NCI-H345 treated with DMSO at 0.1 percent for 48 hours (cell line): ENCODE results near the gene MYO15A.

ENCODE experiments used
- DNase-seq: peaks from one replicate; lab custom pipeline; 2025; ENCODE audit not compliant: unreplicated experiment; lab: John Stamatoyannopoulos, UW

MYO15A gene

DNA sequence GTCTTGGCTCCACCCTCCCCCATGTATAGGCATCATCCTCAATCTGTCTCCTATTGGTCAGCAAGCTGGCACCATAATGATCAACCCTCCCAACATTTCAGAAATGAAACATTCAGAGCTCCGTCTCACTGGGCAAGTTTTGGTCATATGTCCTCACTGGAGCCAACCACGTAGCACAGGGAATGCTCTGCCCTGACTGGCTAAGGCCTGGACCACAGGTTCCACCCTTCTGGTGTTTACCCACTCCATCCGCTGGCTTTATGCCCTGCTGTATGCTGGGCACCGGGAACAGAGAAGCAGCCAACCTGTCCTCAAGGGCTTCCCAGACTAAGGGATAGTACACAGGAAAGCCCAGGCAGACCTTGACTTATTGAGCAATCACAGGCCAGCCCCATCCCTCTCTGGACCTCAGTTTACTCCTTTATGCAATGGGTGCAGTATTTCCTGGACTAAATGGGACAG is 20.5 kb downstream of the MYO15A start:
- DNase-seq: no peak

DNA sequence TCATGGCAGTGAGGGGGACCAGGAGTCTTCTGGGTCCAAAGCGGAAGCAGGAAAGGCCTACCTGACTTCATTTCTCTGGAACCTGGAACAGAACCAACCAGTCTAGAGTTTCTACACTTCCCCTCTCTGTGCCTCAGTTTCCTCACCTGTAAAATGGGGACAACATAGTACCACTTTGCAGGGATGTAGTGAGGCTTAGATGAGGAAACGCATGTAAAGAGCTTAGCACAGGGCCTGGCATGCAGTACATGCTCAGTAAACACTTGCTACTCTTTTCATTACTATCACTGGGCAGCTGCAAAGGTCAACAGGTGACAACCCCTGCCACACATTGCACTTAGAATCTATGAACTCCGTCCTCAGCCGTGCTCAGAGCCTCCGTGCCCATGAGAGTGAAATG is 24.2 kb downstream of the MYO15A start:
- DNase-seq: no peak

DNA sequence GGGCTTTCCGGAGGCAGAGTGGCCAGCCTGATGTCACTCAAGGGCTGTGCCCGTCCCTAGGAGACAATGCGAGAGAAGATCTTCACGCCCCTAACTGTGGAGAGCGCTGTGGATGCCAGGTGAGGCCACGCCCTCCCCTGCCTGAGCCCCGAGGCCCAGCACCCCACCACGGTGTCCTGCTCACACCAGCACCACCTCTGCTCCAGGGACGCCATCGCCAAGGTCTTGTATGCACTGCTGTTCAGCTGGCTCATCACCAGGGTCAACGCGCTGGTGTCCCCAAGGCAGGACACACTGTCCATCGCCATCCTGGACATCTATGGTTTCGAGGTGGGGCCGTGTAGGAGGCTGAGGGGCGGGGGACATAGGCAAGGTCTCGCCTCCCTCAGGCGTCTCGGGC is 27.8 kb downstream of the MYO15A start:
- DNase-seq: no peak

DNA sequence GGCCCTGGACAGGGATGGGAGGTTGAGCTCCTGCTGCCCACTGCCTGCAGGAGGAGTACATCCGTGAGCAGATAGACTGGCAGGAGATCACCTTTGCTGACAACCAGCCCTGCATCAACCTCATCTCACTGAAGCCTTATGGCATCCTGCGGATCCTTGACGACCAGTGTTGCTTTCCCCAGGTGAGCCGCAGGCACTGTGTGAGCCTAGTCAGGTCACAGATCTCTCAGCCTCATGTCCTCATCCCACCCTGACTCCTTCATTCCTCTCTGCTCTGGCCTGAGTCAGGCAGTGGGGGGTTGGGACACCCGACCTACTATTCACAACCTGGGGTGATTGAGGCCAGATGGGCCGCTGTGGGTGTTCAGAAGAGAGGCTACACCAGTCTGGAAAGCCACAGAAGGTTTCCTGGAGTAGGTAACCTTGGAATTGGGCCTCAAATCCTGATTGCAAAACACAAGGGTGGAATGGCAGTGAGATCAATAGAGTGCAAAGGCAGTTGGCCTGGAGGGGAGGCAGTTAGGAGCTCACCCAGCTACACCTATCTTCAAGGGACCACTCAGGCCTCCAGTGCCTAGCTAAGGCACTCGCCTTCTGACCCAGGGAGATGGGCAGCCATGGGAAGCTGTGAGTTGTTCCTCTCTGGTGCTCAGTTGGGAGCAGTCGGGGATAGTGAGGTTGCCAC is 29.7 kb downstream of the MYO15A start:
- no peak for DNase-seq

DNA sequence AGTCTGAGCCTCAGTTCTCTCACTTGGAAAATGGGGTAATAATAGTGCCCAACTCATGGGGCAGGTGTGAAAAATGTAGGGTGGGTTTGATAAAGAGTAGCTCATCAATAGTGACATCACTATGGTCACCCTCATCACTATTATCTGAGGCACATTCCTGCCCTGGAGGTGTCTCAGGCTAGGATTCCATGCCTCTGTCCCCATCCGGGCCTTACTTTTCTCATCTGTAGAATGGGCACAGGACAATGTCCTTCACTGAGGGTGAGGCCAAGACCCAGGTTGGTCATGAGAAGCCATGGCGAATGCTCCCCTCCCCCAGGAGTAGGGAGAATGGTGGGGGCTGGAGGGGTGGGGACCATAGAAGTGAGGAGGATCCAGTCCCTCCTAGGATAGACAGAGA is 30.5 kb downstream of the MYO15A start:
- no peak for DNase-seq

DNA sequence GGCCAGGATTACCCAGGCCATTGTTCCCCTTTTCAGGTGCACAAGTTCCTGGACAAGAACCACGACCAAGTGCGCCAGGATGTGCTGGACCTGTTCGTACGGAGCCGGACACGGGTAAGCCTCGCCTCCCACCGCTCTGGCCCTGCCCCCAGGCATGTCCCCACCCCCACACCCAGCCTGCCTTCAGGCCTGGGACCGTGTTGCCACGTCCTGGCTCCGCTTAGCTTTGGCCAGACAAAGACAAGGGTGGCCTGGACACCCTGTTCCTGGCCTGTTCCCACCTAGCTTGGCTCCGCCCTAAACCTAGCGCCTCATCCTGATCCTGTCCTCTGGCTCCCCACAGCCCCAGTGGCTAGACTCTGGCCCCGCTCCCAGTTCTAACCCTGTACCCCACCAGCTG is 30.9 kb downstream of the MYO15A start:
- no peak for DNase-seq

DNA sequence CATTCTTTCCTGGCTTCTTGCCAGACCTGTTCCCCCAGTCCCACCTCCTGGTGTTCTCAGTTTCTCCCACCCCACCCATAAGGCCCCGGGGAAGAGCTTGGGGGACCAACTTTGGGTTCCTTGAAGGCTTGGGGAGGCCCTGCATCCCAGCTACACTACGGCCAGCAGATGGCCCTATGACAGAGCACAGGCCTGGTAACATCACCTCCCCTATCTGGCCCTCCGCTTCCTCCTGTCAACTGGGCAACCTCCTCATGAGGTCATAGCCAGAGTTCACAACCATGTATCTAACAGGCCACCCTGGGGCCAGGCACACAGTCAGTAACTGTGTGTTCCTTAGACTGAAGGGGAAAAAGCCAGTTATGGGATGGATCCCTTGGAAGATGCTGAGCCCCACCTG is 31.4 kb downstream of the MYO15A start:
- DNase-seq: no peak

DNA sequence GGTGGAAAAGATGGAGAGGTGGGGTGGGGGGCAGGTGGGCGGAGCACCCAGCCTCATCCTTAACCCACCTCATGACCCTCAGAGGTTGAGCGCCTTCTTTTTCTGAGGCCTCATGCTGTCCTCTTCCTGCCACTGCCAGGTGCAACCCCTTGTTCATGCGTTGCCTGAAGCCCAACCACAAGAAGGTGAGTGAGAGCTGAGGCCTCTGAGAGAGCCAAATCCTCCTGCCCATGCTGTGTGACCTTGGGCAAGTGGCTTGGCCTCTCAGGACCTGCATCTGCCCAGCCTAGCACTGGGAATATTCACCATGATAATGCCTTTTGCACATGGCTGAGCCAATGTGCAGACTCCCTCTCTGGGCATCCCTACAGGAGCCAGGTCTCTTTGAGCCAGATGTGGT is 32.1 kb downstream of the MYO15A start:
- no peak for DNase-seq

DNA sequence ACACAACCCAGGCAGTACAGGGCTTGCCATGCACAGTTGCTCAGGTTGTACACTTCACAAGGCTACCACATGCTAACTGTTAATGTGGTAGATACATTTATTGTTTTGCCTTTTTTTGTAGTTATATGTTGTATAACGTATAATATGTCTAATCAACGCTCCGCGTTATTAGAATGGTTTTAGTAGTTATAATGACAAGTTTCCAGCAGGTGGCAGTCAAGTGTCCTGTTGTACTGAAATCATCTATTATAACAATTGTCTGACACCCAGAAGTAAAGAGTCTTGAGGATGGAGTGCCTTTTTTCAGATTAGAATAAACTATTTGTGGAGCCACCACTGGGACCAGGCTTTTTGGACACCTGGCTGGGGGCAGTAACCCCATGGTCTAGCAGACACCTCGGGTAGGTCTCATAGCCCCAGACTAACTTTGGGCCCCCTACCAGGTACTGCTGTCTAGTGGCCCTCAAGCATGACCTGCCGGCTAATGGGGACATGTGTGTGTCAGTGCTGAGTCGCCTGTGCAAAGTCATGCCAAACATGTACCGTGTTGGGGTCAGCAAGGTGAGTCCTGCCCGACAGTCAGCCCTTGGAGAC is 32.8 kb downstream of the MYO15A start:
- peak; percentile 34 for DNase-seq

DNA sequence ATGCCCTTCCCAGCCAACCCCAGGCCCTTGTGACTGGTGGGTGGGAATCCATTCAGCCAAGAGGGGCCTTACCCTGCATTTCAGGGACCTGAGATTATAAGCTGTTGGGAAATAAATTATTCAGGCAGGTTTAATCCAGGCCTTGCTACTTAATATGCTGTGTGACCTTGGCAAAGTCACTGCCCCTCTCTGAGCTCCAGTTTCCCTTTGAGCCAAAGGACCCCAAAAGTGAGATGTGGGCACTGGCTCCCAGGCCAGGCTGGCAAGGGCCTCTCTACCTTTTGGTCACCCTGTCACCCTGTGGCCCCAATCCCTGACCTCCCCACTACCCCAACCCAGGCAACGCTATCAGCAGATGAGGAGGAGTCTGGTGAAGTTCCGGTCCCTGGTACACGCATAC is 33.9 kb downstream of the MYO15A start:
- no peak for DNase-seq

DNA sequence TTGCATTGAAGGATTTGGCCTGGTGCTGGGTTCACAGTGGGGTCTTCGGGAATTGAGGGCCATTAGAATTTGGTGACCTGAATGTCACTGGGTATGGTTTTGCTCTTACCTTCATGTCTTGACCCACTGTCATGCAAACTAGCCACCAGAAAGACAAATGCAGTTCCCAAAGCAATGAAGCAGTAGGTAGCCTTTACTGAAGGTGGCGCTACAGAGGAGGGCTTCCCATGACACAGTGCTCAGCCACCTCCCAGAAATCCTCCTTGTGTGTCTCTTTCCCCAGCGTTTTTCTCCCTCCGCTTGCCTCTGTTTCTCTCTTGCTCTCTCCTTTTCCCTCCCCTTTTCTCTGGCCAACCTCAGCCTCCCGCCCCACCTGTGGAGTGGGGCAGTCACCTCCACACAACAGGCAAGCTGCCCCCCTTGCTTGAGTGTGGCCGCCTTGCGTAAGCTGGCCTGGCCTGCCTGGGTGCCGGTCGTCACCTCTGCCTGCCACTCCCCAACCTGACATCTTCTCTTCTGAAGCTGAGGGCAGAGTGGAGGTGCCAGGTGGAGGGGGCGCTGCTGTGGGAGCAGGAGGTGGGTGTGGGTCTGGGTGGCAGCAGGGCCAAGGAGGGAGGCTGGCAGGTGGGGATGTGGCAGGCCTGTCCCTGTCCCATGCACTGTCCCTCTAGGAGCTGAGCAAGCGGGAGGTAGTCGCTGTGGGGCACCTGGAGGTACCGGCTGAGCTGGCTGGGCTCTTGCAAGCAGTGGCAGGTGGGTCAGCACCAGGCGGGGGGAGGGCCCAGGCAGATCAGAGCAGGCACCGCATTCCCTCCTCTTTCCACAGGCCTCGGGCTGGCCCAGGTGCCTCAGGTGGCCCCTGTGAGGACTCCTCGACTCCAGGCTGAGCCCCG is 34.7 kb downstream of the MYO15A start:
- no peak for DNase-seq

DNA sequence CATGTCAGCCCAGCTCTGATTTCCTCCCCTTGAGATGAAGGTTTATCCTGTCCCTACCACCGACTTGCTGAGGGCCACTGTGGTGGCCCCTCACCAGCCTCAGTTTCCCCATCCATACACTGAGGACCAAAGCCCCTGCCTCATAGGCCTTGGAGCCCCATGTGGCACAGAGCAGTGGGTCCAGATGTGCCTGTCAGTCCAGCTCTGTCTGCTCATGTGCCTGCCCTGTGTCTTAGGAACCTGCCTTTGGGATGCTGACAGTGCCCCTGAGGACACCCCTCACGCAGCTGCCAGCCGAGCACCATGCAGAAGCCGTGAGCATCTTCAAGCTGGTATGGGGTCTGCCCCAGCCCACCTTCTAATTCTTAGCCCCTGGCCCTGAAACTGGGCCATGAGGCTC is 35.7 kb downstream of the MYO15A start:
- DNase-seq: no peak

DNA sequence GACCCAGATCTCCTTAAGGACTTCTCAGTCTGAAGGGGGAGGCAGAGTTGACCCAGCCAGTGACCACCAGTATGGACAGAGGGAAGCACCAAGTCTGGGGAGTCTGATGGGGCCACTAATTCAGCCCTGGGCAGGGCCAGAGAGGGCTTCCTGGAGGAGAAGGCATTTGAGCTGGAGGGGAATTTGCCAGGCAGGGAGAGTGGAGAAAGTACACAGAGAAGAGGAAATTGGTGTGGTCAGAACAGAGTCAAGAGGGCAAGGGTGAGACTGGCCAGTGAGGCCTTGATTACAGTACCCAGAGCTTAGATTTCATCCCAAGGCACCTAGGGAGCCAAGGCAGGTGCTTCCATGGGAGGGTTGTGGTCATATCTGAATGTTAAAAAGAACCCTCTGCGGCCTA is 36.3 kb downstream of the MYO15A start:
- no peak for DNase-seq

DNA sequence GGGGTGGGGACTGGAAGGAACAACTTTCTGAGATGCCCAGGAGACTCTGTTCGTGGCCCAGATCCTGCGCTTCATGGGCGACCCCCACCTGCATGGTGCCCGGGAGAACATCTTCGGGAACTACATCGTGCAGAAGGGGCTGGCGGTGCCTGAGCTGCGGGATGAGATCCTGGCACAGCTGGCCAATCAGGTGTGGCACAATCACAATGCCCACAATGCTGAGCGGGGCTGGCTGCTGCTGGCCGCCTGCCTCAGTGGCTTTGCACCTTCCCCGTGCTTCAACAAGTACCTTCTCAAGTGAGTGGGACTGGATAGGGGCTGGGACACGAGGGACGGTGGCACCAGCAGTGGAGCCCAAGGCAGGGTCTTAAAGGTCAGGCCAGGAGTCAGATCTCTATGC is 37.3 kb downstream of the MYO15A start:
- DNase-seq: no peak

DNA sequence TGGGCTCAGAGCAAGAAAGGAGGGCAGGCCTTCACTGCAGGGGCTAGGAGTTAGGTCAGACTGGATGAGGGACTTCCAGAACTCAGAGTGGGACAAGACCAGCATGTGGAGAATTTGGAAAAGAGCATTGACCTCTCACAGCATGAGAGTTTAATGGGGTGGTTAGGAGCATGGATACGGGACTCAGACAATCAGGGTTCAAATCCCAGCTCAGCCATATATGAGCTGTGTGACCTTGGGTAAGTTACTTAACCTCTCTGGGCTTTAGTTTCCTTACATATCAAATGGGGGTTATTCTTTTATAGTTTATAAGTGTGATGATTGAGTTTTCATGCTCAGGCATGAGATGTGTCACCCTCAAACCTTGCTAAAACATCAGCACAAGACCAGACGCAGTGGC is 37.7 kb downstream of the MYO15A start:
- DNase-seq: no peak

DNA sequence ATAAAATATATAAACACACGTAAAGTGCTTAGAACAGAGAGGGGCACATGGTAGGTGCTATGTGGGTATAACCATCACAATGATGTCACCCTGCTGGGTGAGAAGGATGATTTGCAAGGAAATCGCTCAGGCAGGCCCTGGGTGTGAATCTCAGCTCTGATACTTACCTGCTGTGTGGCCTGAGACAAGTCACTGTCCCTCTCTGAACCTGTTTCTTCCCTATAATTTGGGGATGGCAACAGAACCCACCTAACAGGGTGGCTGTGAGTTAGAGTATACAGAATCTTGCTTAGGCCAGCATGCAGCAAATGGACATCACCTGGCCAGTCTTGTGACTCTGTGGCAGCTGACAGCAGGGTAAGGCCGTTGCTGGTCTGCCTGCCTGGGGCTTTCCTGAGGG is 38.4 kb downstream of the MYO15A start:
- no peak for DNase-seq

DNA sequence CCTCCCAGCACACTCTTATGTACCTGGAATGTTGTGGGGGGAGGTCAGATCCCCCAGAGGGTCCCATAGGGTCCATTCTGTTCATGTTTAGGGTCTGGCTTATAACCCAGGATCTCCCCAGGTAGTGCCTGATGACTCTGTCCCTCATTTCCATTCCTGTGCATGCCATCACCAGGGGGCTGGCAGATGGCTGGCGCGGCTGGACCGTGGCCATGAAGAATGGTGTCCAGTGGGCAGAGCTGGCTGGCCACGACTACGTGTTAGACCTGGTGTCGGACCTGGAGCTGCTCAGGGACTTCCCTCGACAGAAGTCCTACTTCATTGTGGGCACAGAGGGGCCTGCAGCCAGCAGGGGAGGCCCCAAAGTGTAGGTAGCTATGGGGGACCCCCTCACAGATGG is 40.0 kb downstream of the MYO15A start:
- no peak for DNase-seq

DNA sequence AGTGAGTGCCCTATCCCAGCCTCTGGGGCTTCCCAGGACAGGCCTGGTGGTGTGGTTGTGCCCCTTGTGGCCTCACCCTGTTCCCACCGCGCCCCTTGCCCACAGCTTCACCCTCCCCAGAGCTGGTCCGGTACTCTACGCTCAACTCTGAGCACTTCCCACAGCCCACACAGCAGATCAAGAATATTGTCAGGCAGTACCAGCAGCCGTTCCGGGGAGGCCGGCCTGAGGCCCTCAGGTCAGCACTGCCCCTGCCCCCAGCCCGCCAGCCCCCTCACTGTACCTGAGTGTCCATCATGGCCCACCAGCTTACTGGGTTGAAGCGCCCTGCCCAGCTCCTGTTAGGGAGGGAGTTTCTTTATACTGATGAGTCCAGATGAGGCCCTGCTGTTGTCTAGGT is 42.7 kb downstream of the MYO15A start:
- no peak for DNase-seq

DNA sequence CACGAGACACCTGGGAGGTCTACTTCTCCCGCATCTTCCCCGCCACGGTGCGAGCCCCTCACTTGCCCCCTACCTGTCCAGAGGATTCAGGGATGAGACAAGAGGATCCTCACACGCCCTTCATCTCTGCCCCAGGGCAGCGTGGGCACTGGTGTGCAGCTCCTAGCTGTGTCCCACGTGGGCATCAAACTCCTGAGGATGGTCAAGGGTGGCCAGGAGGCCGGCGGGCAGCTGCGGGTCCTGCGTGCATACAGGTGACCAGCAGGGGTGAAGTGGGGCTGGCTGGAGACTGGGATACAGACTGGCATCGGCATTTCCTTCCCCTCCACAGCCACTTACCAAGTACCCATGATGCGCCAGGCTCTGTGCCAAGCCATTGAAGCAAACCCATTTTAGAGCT is 46.6 kb downstream of the MYO15A start:
- no peak for DNase-seq

DNA sequence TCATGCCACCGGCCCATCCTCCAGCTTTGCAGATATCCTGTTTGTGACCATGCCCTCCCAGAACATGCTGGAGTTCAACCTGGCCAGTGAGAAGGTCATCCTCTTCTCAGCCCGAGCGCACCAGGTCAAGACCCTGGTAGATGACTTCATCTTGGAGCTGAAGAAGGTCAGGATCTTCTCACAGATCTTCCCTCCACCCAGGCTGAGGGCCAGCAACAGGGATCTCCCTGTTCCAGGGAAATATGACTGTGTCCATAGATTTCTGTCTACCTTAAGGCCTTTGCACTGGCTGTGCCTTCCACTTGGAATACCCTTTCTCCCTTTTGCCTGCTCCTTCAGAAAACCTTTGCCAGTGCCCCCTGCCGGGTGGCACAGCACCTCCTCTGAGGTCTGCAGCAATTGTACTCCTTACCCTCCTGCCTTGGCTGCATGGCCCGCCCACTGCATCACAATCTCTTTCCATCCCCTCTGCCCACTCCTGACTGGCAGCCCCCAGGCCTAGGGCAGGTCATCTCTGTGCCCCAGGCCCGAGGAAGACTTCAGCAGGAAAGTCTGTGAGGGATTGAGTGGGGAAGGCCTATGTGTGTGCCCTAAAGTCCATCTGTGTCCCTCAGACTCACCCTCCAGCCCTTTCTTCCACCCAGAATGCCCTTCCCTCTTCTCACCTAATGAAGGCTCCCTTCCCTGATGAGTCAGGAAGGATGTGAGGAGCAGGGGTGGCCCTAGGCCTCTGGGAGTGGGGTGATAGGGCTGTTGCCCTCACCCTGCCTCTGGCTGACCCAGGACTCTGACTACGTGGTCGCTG is 47.8 kb downstream of the MYO15A start:
- no peak for DNase-seq

DNA sequence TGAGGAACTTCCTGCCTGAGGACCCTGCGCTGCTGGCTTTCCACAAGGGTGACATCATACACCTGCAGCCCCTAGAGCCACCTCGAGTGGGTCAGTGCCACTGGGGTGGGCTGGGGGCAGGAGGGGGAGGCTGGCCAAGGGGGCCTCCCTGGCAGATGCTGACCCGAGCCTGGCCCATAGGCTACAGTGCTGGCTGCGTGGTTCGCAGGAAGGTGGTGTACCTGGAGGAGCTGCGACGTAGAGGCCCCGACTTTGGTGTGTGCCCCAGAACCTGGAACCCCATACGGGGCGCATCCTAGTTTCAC is 48.4 kb downstream of the MYO15A start:
- DNase-seq: no peak
